SK-N-SH (cell line): ENCODE measurements around the gene GASK1A.

ENCODE experiments used
- CTCF ChIP-seq: fragments of 200-600 bp; sonication (generic); IDR thresholded peaks from 2 replicates; pipeline ENCODE4 v1.6.1; 2017; ENCODE audit warnings: antibody characterized with exemption, mild to moderate bottlenecking, moderate library complexity
- EP300 ChIP-seq, 2 experiments: IDR thresholded peaks; 2 replicates each; pipeline versions ENCODE4 v1.4.0 to v1.6.1; 2012; ENCODE audit warnings: borderline replicate concordance in 1 of 2, low read depth in 1 of 2, low read length in 1 of 2
- IRF3 ChIP-seq: fragments of 150-350 bp; IDR thresholded peaks from 2 replicates; pipeline ENCODE4 v1.6.1; 2016; ENCODE audit warnings: mild to moderate bottlenecking, low read depth, low read length
- POLR2AphosphoS5 ChIP-seq: IDR thresholded peaks from 2 replicates; pipeline ENCODE4 v1.6.1; 2012; ENCODE audit warnings: low read depth, low read length
- YY1 ChIP-seq: IDR thresholded peaks from 2 replicates; pipeline ENCODE4 v1.4.0; 2012; ENCODE audit warnings: low read depth, mild to moderate bottlenecking

GRCh38 chr3:43001556-43002121 lies 22.5 kb downstream of the GASK1A start:
- TF ChIP-seq EP300 (IDR thresholded peaks at IDR 0.05; ENCODE audit: borderline replicate concordance in 1 of 2, low read depth in 1 of 2, low read length in 1 of 2) (no peak), IRF3 (no peak), CTCF (no peak), POLR2AphosphoS5 (no peak), YY1 (no peak)
